Mesothelial cell of epicardium (in vitro differentiated cells): Measurements from ENCODE around the gene GKN1. TPM values are rescaled to one million over a fixed set of nuclear protein-coding genes. Genes with fewer than 3 reads are reported as not detected.

ENCODE experiments used
- DNase-seq, 2 experiments: peaks; one replicate each; pipeline ENCODE4 v3.0.0; 2021; ENCODE audit warnings: low spot score in 2 of 2; ENCODE audit not compliant: unreplicated experiment in 2 of 2
- H3K27ac Mint-ChIP-seq: 2 replicates; pipeline ENCODE4 v1.8.0; 2021; ENCODE audit warnings: mixed read lengths
- H3K27me3 Mint-ChIP-seq: 2 replicates; pipeline ENCODE4 v1.8.0; 2021; ENCODE audit warnings: low read depth, mixed read lengths
- H3K36me3 Mint-ChIP-seq: 2 replicates; pipeline ENCODE4 v1.8.0; 2021; ENCODE audit warnings: mixed read lengths
- H3K4me1 Mint-ChIP-seq: 2 replicates; pipeline ENCODE4 v1.8.0; 2021; ENCODE audit warnings: mixed read lengths
- H3K4me3 Mint-ChIP-seq: 2 replicates; pipeline ENCODE4 v1.8.0; 2021; ENCODE audit warnings: mild to moderate bottlenecking, moderate library complexity, mixed read lengths
- H3K9me3 Mint-ChIP-seq: 2 replicates; pipeline ENCODE4 v1.8.0; 2021; ENCODE audit warnings: mixed read lengths
- CTCF ChIP-seq: fragments of 200-600 bp; sonication (generic); IDR thresholded peaks from one replicate; pipeline ENCODE4 v1.5.0; 2021; ENCODE audit warnings: antibody characterized with exemption; ENCODE audit not compliant: unreplicated experiment
- total RNA-seq: library from RNA; stranded (reverse); gene quantifications from 3 replicates; pipeline ENCODE4 v1.2.1, GENCODE V29; 2021

Gene GKN1
- total RNA-seq, 1 donor from 2014 or later, result not detected

GRCh38 chr2:69003731-69004130, 29.3 kb downstream of the GKN1 start:
- TF ChIP-seq CTCF, result no peak
- Mint-ChIP-seq H3K4me1 (no peaks in the 10 kb centered on the region), H3K9me3 (peaks cover 42% of the 10 kb centered on the region), H3K27ac (no peak overlapping the region), H3K36me3 (no peaks in the 10 kb centered on the region), H3K27me3 (no peaks in the 10 kb centered on the region), H3K4me3 (no peak overlapping the region)
- DNase-seq, result no peak

- H3K4me3 Mint-ChIP-seq, result no peak overlapping the region
- peaks cover 5% of the 10 kb centered on the region for H3K4me1 Mint-ChIP-seq
- peaks cover 15% of the 10 kb centered on the region for H3K9me3 Mint-ChIP-seq
- H3K27me3 Mint-ChIP-seq, result peaks cover 9% of the 10 kb centered on the region
- TF ChIP-seq CTCF, result no peak
- no peak overlapping the region for H3K27ac Mint-ChIP-seq
- no peak for DNase-seq
- no peaks in the 10 kb centered on the region for H3K36me3 Mint-ChIP-seq
Measured at GRCh38 chr2:69007169-69007568, 32.7 kb downstream of the GKN1 start.

- no peak for TF ChIP-seq CTCF
- H3K4me1 Mint-ChIP-seq, result peaks cover 7% of the 10 kb centered on the region
- peaks cover 11% of the 10 kb centered on the region for H3K9me3 Mint-ChIP-seq
- H3K27me3 Mint-ChIP-seq, result peaks cover 9% of the 10 kb centered on the region
- no peak overlapping the region for H3K4me3 Mint-ChIP-seq
- no peak overlapping the region for H3K27ac Mint-ChIP-seq
- H3K36me3 Mint-ChIP-seq, result no peaks in the 10 kb centered on the region
- no peak for DNase-seq
Measured at GRCh38 chr2:69007603-69008002, 33.2 kb downstream of the GKN1 start.

- peaks cover 9% of the 10 kb centered on the region for H3K27me3 Mint-ChIP-seq
- peaks cover 22% of the 10 kb centered on the region for H3K4me1 Mint-ChIP-seq
- no peak overlapping the region for H3K4me3 Mint-ChIP-seq
- no peaks in the 10 kb centered on the region for H3K9me3 Mint-ChIP-seq
- H3K27ac Mint-ChIP-seq, result no peak overlapping the region
- no peak for DNase-seq
- no peak for TF ChIP-seq CTCF
- no peaks in the 10 kb centered on the region for H3K36me3 Mint-ChIP-seq
Measured at GRCh38 chr2:69010437-69011194, 36.2 kb downstream of the GKN1 start.

- peaks cover 9% of the 10 kb centered on the region for H3K27me3 Mint-ChIP-seq
Measured at GRCh38 chr2:69011611-69012157, 37.2 kb downstream of the GKN1 start.

More at GRCh38 chr2:69011611-69012157, 37.2 kb downstream of the GKN1 start:
- Mint-ChIP-seq H3K36me3 (no peaks in the 10 kb centered on the region), H3K9me3 (no peaks in the 10 kb centered on the region), H3K4me1 (peaks cover 22% of the 10 kb centered on the region), H3K4me3 (peak overlapping the region; percentile 98), H3K27ac (no peak overlapping the region)
- no peak for TF ChIP-seq CTCF
- no peak for DNase-seq
